Keratinocyte (primary cell): ENCODE data around the gene TUBB. TPM values are rescaled to one million over a fixed set of nuclear protein-coding genes. Genes with fewer than 3 reads are reported as not detected.

Experiments used
- DNase-seq: peaks from one replicate; pipeline ENCODE4 v3.0.0-alpha.2; 2011; ENCODE audit warnings: low read depth, missing footprints, low spot score
- FAIRE-seq: peaks from 2 replicates; lab custom pipeline; 2011; peaks lifted over from hg19 to GRCh38; lab: Jason Lieb, UNC
- H2AFZ ChIP-seq: 2 replicates; pipeline ENCODE4 v1.6.0; 2012; ENCODE audit warnings: low read length, control low read depth, inconsistent platforms; ENCODE audit not compliant: control insufficient read depth
- H3K27ac ChIP-seq: 2 replicates; pipeline ENCODE4 v1.5.1; 2011; ENCODE audit warnings: low read length; ENCODE audit not compliant: control insufficient read depth, insufficient read depth
- H3K27me3 ChIP-seq: 3 replicates; pipeline ENCODE4 v1.6.0; 2011; ENCODE audit warnings: low read length; ENCODE audit not compliant: control insufficient read depth, insufficient read depth; ENCODE audit errors: extremely low read depth
- H3K36me3 ChIP-seq, 2 experiments: 2 replicates in 1 of 2; 3 replicates in 1 of 2; pipeline ENCODE4 v1.5.1; 2011; ENCODE audit warnings: low read length in 2 of 2, mild to moderate bottlenecking in 1 of 2; ENCODE audit not compliant: control insufficient read depth in 2 of 2, insufficient read depth in 2 of 2; ENCODE audit errors: extremely low read depth in 1 of 2
- H3K4me1 ChIP-seq: 3 replicates; pipeline ENCODE4 v1.5.1; 2011; ENCODE audit warnings: low read length; ENCODE audit not compliant: control insufficient read depth, insufficient read depth; ENCODE audit errors: extremely low read depth
- H3K4me2 ChIP-seq: 3 replicates; pipeline ENCODE4 v1.6.0; 2011; ENCODE audit warnings: low read depth, low read length; ENCODE audit not compliant: control insufficient read depth, insufficient read depth; ENCODE audit errors: extremely low read depth
- H3K4me3 ChIP-seq, 3 experiments: fragments of 200-600 bp in 1 of 3; sonication (generic) in 1 of 3; 2 replicates in 2 of 3; 3 replicates in 1 of 3; pipeline ENCODE4 v1.5.1; 2011 to 2016; ENCODE audit warnings: low read length in 3 of 3, mild to moderate bottlenecking in 3 of 3, control low read depth in 2 of 3, inconsistent platforms in 1 of 3, low read depth in 1 of 3, mixed read lengths in 1 of 3, mixed run types in 1 of 3, moderate library complexity in 1 of 3; ENCODE audit not compliant: control insufficient read depth in 2 of 3, insufficient read depth in 2 of 3; ENCODE audit errors: extremely low read depth in 1 of 3
- H3K79me2 ChIP-seq: 2 replicates; pipeline ENCODE4 v1.6.0; 2012; ENCODE audit warnings: low read length; ENCODE audit not compliant: control insufficient read depth, insufficient read depth
- H3K9ac ChIP-seq: 3 replicates; pipeline ENCODE4 v1.6.0; 2011; ENCODE audit warnings: low read length; ENCODE audit not compliant: control insufficient read depth, insufficient read depth; ENCODE audit errors: extremely low read depth
- H3K9me1 ChIP-seq: 3 replicates; pipeline ENCODE4 v1.6.0; 2011; ENCODE audit warnings: low read length; ENCODE audit not compliant: control insufficient read depth, insufficient read depth; ENCODE audit errors: extremely low read depth
- H3K9me3 ChIP-seq: 2 replicates; pipeline ENCODE4 v1.5.1; 2012; ENCODE audit warnings: low read depth, low read length; ENCODE audit not compliant: control insufficient read depth
- H4K20me1 ChIP-seq: 3 replicates; pipeline ENCODE4 v1.6.0; 2011; ENCODE audit warnings: low read length; ENCODE audit not compliant: control insufficient read depth, insufficient read depth; ENCODE audit errors: extremely low read depth
- EZH2 ChIP-seq: IDR thresholded peaks from one replicate; pipeline ENCODE4 v1.6.1; 2012; ENCODE audit warnings: inconsistent platforms, mild to moderate bottlenecking, low read length, moderate library complexity
- dilution Hi-C: fragments of 300-500 bp; cut with MboI; formaldehyde crosslinking; loops from one replicate; pipeline ENCODE4 v1.7.0; 2020; ENCODE audit warnings: low sequenced_read_pairs; ENCODE audit not compliant: extremely low pct_ligation_motif_present
- polyA plus RNA-seq, 5 experiments: library from polyadenylated mRNA; depleted of rRNA in 3 of 5; stranded (reverse) in 3 of 5; stranded (forward) in 1 of 5; unstranded in 1 of 5; fragments of >200 nt; gene quantifications; 1 replicate in 1 of 5; 2 replicates in 3 of 5; 3 replicates in 1 of 5; pipeline versions ENCODE4 v1.2.1 to v1.2.3, GENCODE V29; 2011 to 2012; ENCODE audit warnings: missing spikeins in 2 of 5, low read depth in 1 of 5, low replicate concordance in 1 of 5
- TF ChIP-seq, protein P1 (sequence below), 3 experiments: IDR thresholded peaks in 1 of 3; conservative IDR thresholded peaks in 1 of 3; optimal IDR thresholded peaks in 1 of 3; 2 replicates in 2 of 3; 3 replicates in 1 of 3; pipeline versions ENCODE3 to v1.5.1; 2011; ENCODE audit warnings: low read length in 3 of 3, mild to moderate bottlenecking in 3 of 3, moderate library complexity in 2 of 3, control low read depth in 1 of 3, inconsistent platforms in 1 of 3; ENCODE audit not compliant: insufficient read depth in 2 of 3; ENCODE audit errors: extremely low read depth in 1 of 3

Gene TUBB
- polyA plus RNA-seq, 1 donor (not counting 4 experiments of a cell fraction or from before 2014, with no cell fraction given), result 1,159 TPM

DNA sequence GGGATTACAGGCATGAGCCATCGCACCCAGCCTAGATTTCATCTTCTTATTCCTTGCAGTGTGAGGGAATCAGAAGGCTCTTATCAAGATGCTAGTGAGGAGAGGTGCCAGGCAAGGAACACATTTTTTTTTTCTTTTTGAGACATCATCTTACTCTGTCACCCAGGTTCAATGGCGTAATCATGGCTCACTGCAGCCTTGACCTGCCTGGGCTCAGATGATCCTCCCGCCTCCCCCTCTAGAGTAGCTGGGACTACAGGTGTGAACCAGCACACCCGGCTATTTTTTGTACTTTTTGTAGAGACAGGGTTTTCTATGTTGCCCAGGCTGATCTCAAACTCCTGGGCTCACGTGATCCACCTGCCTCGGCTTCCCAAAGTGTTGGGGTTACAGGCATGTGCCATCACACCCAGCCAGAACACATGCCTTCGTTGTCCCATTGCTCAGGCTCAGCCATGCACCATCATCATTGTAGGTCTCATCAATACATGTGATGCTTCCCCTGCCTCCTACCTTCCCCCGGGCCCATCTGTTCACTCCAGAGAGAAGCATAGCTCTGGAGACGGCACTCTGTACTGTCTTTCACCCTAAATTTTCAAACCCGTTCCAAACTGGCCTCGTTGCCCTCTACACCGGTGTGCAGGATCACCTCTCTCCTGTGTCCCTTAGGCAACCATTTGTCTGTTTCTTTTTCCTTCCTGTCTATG lies 12.2 kb downstream of the TUBB start:
- H3K9me1 ChIP-seq, result no peaks in the 10 kb centered on the region
- no peaks in the 10 kb centered on the region for H3K27me3 ChIP-seq
- dilution Hi-C loops, result loop anchor here (10.0 kb wide), 1 partner anchor 188 kb away; no protein-coding TSS in a partner anchor
- H3K4me2 ChIP-seq, result no peak overlapping the region
- peaks cover 12% of the 10 kb centered on the region for H3K4me1 ChIP-seq
- H3K79me2 ChIP-seq, result no peaks in the 10 kb centered on the region
- FAIRE-seq, result no peak
- H4K20me1 ChIP-seq, result no peaks in the 10 kb centered on the region
- DNase-seq, result no peak
- H3K36me3 ChIP-seq, result peaks cover 5 to 9% of the 10 kb centered on the region in 2 experiments
- H2AFZ ChIP-seq, result no peak overlapping the region
- no peaks in the 10 kb centered on the region for H3K9me3 ChIP-seq
- no peak overlapping the region for H3K27ac ChIP-seq
- TF ChIP-seq, protein P1, sequence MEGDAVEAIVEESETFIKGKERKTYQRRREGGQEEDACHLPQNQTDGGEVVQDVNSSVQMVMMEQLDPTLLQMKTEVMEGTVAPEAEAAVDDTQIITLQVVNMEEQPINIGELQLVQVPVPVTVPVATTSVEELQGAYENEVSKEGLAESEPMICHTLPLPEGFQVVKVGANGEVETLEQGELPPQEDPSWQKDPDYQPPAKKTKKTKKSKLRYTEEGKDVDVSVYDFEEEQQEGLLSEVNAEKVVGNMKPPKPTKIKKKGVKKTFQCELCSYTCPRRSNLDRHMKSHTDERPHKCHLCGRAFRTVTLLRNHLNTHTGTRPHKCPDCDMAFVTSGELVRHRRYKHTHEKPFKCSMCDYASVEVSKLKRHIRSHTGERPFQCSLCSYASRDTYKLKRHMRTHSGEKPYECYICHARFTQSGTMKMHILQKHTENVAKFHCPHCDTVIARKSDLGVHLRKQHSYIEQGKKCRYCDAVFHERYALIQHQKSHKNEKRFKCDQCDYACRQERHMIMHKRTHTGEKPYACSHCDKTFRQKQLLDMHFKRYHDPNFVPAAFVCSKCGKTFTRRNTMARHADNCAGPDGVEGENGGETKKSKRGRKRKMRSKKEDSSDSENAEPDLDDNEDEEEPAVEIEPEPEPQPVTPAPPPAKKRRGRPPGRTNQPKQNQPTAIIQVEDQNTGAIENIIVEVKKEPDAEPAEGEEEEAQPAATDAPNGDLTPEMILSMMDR (optimal IDR thresholded peaks at IDR 0.05 in 1 of 3, IDR thresholded peaks at IDR 0.05 in 1 of 3, conservative IDR thresholded peaks at IDR 0.05 in 1 of 3; ENCODE audit: extremely low read depth in 1 of 3, insufficient read depth in 2 of 3, low read length in 3 of 3), result no peak
- TF ChIP-seq EZH2, result no peak
- no peak overlapping the region for H3K9ac ChIP-seq
- no peak overlapping the region for H3K4me3 ChIP-seq

DNA sequence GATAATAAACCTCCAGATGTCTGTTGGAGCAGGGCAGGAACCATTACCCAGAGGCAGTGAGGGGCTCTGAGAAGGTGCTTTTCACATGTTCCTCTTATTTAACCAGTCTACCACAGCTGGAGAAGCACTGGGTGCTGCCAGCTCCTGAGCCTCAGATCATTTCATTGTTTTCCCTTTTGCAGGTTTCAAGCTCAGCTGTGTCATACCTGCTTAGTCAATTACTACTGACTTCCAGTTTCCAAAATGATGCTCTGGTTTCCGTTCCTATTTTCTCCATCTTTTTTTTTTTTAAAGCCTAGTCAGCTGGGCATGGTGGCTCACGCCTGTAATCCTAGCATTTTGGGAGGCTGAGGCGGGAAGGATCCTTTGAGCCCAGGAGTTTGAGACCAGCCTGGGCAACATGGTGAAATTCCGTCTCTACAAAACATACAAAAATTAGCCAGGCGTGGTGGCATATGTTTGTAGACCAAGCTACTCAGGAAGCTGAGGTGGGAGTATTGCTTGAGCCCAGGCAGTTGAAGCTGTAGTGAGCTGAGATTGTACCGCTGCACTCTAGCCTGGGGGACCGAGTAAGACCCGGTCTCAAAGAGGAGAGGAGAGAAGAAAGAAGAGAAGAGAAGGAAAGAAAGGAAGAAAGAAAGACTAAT lies 15.6 kb downstream of the TUBB start:
- peaks cover 4 to 6% of the 10 kb centered on the region in 2 experiments for H3K36me3 ChIP-seq
- H3K4me3 ChIP-seq, result no peak overlapping the region
- no peaks in the 10 kb centered on the region for H3K9me3 ChIP-seq
- H3K4me2 ChIP-seq, result no peak overlapping the region
- H3K4me1 ChIP-seq, result peaks cover 12% of the 10 kb centered on the region
- no peak overlapping the region for H3K9ac ChIP-seq
- no peak for DNase-seq
- TF ChIP-seq, protein P1 (optimal IDR thresholded peaks at IDR 0.05 in 1 of 3, IDR thresholded peaks at IDR 0.05 in 1 of 3, conservative IDR thresholded peaks at IDR 0.05 in 1 of 3; ENCODE audit: extremely low read depth in 1 of 3, insufficient read depth in 2 of 3, low read length in 3 of 3), result no peak
- TF ChIP-seq EZH2, result no peak
- H2AFZ ChIP-seq, result no peak overlapping the region
- H3K9me1 ChIP-seq, result no peaks in the 10 kb centered on the region
- no peaks in the 10 kb centered on the region for H4K20me1 ChIP-seq
- FAIRE-seq, result no peak
- H3K27me3 ChIP-seq, result no peaks in the 10 kb centered on the region
- dilution Hi-C loops, result loop anchor here (10.0 kb wide), 1 partner anchor 191 kb away; no protein-coding TSS in a partner anchor
- no peak overlapping the region for H3K27ac ChIP-seq
- H3K79me2 ChIP-seq, result no peaks in the 10 kb centered on the region
